Glomerular endothelial cell (primary cell): ENCODE data around the gene C2CD4A. TPM values are rescaled to one million over a fixed set of nuclear protein-coding genes. Genes with fewer than 3 reads are reported as not detected.

Experiments
- DNase-seq: peaks from one replicate; pipeline ENCODE4 v3.0.0-alpha.2; 2011; ENCODE audit warnings: low read depth, low spot score; ENCODE audit errors: extremely low read depth
- total RNA-seq: library from RNA; depleted of rRNA; stranded (reverse); fragments of >200 nt; gene quantifications from 2 replicates; pipeline ENCODE4 v1.2.3, GENCODE V29; 2015

The C2CD4A gene
- total RNA-seq, 1 donor from 2014 or later: 1.1 TPM

DNA sequence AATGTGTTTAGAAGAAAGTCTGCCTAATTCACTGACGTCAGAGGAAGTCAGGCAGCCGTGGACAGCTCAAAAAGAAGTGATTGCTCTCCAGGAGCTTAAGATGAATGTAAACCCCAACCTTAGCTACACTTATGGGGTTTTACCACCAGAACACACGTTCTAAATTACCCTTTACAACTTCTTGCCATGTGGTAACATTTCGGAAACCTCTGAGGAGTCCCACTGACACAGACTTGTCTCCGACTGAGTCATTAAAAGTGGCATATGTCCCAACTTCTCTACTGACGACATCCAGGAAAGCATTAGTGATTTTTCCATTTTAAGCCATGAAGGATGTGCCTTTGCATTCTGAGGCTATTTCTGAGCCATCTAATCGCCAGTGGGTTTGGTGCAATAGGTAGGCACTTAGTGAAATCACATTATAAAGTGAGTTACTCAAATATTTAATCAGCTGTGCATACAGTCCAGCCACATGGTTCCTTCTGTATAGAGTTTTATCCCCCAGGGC lies 32.4 kb downstream of the C2CD4A start:
- no peak for DNase-seq

DNA sequence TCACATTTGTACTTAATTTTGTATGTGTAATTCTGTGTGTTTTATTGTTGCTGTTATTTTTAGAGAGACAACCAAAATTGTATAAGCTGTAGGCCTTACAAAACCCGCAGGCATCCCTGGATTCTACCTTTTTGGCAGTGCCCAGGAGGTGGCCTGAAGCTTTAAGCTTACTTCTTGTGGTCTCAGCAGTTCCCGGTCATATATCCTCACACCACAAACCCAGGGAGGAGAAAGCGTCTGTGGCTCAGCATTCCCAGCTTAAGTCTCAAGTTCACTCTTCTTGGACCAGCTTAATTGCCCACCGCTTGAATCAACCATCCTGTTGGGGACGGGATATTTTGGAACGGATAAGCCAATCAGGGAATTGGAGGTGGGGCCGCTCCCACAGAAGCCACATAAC lies 36.7 kb downstream of the C2CD4A start:
- DNase-seq: no peak

DNA sequence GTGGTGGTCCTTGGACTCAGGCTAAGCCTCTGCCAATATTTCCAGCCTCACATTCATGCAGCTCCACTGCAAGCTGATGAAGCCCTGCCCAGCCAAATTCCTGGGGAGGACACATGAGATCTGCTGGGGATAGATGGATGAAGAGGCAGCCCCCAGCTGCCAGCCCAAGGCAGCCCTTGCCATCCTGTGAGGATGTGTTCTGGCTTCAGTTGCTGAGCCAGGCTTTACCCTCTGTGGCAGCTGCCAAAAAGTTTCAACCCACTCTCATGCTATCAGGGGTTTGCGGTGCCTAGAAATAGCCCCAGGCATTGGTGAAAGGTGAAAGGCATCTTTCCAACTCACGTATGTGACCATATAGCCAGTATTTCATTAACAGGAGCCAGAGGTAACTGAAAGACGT lies 37.6 kb downstream of the C2CD4A start:
- no peak for DNase-seq

DNA sequence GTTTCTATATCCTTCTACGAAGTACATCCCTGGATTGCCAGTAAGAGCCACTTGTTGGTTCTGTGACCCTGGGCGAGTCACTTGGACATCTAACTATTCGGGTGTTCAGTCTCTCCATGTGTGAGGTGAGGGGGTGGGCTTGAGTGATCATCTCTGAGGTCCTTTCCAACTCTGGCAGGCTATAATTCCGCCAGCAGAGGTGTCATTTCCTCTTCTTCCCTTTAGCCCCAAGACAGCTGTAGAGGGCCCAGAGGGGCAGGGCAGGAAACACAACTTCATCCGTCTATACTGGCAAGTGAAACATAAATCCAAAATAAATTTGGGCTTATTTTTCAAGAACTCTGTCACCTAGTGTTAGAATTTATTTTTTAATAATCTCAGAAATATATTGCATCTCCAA lies 38.1 kb downstream of the C2CD4A start:
- DNase-seq: no peak

DNA sequence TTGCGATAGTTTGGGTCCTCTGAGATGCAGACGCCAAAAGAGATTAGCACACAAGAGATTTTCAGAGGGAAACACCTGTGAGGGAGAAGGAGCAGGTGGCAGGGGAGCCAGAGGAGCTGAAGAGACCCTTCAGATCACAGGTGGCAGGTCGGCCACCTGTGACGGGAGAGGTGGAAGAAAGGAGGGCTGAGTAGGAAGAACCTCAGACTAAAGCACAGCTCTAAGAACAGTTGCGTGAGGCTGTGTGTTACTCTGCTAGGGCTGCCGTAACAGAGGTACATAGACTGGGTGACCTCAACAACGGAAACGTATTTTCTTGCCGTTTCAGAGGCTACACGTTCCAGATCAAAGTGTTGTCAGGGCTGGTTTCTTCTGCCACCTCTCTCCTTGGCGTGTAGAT lies 38.5 kb downstream of the C2CD4A start:
- no peak for DNase-seq

DNA sequence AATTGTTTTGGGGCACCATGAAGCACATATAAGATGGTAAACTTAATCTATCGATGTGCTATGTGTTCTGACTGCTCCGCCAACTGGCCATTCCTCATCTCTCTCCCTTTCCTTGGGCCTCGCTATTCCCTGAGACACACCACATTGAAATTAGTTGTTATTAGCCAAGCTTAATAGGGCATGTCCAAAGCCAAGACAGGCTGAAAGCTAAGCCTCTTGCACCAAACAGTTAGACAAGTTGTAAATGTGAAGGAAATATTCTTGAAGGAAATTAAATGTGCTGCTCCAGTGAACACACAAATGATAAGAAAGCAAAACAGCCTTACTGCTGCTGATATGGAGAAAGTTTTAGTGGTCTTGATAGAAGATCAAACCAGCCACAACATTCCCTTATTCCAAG lies 39.3 kb downstream of the C2CD4A start:
- DNase-seq: no peak

DNA sequence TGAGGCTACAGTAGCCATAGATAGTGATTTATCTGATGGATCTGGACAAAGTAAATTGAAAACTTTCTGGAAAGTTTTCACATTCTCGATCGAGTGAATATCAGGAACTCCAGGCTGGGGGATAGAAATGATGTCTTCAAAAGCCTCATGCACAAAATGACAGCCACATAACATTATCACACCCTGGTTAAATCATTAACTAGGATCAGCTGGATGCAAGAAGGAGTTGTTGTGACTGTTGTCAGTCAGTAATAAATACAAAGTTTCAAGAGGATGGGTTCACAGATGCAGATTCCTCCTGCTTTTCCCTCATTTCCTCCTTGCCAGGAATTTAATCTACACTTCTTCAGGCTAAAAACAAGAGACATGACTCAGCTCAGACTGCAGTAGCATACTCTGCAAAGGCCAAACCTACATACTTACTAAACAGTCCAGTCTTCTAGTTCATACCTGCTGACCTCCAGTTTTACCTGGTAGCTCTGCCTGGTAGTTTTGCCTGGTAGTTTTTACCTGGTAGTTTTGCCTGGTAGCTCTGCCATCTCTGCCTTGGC lies 40.9 kb downstream of the C2CD4A start:
- no peak for DNase-seq

DNA sequence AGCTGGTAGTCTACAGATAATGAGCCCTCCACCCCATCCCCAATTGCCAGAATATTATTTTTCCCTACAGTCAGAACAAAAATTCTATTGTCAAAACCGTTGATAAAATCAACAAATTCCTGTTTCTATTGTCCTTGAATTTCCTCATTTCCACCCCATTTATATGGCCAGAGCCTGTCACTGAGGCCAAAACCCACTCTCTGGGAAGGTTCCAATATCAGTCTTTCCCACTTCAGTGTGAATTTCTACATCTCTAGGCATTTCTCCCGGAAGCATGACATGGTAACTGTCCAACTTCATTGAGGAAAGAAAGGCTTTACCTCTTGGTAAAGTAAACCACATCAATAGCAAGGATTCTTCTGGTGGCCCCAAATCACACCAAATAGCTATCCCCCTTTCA lies 41.6 kb downstream of the C2CD4A start:
- DNase-seq: no peak

DNA sequence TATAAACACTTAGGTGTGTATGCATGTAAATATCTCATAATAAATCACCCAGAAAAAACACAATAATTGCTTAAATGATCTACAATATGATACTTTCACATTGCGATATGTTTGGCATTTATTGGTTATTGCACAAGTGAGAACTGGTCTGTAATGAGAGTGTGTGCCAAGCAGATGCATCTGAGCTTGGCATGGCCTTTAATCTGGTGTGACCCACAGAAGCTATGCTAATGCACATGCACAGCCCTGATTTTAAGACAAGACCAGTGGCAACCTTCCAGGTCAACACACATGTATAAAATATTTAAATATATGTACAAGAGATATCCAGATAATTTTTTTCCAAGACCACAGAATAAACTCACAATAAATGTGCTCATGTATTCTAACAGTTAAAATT lies 42.7 kb downstream of the C2CD4A start:
- no peak for DNase-seq

DNA sequence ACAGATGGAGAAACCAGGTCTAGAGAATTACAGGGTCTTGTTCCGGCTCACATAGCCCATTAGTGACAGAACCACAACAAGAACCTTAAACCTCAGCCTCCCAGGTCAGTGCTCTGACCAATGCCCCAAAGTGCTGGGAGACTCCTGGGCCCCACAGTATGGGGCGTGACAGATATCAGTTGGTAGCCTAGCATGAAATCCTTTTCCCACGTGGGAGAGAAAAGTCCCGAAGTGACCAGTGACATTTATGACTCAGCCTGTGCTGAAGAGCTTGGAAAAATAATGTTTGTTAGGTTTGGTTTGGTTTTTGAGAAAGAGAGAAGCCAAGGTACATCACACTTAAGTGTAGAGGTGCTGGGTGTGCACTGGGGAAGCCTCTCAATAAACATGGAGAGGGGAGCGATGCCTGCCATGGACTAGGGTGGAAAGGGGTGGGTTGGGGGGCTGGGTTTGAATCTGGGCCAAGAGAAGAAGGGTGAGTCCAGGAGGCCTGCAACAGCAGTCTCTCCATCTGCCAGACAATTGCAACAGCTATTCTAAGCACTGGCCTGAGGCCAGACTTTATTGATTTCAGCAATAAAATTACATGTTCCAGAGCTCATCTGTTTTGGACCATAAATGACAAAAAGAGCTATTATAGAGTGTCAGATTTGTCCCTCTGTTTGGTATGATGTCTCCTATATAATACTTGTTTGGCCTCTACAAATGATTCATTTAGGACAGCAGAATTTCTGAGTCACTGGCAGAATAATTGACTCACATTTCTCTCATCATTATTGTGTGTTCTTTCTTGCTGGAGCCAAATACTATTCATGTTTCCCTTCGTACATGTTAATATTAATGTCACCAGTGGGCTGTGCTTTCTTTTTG lies 43.4 kb downstream of the C2CD4A start:
- DNase-seq: no peak

DNA sequence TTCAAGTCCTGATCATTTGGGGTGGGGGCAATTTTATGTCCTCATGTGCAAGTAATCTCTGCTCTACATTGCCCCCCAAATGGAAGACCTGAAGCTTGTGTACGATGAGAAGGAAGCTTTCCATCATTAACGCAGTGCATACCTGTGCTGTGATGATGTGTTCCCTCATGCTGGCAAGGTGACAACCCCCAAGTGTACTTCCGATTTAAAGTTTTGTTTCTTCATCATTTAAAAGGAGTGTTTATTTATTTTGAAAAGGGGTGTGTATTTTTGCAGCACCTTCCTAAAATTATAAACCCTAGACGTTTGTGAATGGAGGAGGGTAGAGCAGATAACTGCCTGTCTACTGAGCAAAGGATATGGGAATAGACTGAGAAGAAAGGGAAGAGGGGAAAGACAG lies 45.3 kb downstream of the C2CD4A start:
- no peak for DNase-seq

DNA sequence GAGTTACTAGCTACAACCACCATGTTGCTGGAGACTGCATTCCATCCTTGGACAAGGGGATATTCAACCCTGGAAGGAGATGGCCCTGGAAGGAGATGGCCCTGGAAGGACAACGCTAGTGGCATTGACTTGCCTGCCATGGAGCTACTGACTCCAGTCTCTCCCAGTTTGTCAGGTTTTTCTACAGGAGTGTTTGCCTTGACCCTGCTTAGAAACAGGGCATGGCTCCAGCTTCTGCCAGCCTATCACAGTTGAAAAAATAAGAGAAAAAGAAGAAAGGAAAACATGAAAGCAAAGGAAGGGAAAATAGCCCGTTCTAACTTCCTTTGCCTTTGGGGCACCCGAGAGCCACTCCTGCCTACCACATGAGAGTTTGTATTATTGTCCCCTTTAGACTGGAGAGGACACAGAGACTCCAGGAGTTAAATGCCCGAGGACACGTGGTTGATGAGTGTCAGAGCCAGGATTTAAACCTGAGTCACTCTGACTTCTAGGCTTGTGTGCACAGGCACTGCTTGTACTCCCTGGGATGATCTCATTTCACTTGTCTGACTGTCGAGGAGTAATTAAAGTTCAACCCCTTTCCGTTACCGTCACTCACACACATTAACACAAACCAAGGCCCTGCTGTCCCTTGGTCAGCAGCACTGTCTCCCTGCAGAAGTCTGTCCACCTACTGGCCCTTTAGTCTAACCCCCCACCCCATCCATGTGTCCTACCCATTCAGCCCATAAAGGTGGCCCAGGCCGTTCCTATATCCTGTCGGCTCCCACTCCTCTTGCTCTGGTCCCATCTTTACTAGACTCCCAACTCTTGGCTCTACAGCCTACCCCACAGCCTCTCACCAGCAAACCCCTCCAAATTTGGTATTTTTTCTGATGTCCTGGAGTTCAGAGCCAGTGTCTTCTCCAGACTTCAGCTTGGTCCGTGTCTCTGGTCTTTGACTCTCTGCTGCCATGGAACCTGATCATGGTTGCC lies 46.1 kb downstream of the C2CD4A start:
- DNase-seq: peak; percentile 73

DNA sequence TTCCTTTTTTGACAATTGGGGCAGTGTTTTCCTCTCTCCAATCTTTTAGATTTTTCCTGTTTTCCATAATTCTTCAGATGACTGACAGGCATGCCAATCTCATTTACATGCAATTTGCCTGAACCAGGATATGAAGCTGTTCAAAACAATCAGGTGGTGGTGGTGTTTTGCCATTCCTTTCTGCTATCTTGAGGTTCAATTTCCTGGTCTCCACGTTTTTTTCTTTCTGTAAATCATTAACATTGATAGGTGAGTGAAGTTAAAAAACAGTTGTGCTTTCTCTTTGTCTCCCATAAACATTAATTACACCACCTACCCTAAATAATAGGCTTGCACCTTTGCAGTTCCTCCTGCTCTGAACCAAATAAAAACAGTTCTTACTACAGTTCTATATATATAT lies 49.1 kb downstream of the C2CD4A start:
- DNase-seq: no peak

DNA sequence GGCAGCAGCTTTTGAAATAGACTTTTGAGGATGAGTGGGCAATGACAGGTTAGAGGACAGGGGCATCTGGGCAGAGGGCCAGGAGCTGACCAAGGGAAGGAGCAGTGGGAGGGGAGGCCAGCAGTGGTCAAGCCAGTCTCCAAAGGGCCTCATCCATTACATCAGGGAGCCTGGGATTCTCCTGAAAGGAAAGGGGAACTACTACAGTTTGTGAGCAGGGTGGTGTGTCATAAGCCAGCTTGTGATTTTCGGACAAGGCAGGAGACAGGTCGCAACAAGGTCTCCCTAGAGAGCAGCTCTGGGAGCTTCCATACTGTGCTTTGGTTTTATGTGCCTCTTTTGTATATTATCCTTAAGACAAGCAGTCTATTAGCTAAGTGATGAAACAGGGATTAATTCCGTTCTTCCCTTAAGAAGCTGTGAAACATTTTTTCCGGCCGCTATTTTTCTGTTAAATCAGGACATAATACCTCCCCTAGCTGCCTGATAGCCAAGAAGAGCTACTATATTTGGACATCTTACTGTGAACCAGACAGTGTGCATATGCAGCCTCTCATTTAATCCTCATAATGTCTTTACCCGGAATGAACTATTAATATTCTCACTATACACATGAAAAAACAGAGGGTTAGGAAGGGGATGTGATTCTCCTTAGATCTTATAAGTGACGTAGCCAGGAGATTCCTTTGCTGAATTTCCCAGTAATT lies 51.9 kb downstream of the C2CD4A start:
- DNase-seq: no peak

DNA sequence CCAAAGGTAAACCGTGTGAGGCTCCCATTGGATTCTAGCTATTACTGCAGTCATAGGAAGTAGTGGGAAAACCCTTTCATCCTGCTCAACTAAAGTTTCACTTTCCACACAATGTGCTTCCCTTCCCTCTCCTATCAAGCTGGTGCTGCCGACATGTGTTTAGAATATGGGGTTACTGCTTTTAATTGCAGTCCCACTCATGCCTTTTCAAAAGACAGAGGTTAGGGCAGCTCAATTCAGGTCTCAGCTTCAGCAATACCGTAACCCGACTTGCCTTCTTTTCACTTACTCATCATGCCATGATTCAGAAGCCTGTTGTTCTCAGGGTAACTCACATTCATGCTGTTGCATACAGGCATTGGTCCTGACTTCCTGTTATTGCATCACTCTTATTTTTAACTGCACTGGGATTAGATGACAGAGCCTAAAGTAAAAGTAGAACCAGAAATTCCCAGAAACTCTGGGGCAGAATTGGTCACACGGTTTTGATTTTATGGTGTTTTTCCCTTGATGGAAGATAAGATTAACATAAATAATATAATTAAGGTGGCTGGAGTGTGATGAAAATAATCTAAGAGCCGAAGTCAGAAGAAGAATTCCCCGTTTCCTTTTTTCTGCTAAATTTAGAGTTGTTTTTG lies 52.6 kb downstream of the C2CD4A start:
- peak; percentile 90 for DNase-seq

DNA sequence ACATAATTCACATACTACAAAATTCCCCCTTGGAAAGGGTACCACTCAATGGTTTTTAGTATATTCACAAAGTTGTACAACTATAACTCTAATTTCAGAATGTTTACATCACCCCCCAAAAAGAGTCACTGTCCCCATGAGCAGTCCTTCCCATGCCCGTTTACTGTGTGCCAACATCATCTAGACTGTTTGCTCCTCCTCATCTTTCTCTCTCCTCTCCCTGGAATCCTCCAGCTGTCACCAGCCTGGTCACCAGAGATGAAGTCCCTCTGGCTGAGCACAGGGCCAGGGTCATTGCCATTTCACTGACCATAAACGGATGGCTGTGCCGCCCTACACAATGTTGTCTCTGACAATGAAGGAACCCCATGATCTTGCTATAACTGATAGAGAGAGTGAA lies 53.1 kb downstream of the C2CD4A start:
- no peak for DNase-seq
